ENCODE results near the gene BTBD17.

BTBD17 gene

DNA sequence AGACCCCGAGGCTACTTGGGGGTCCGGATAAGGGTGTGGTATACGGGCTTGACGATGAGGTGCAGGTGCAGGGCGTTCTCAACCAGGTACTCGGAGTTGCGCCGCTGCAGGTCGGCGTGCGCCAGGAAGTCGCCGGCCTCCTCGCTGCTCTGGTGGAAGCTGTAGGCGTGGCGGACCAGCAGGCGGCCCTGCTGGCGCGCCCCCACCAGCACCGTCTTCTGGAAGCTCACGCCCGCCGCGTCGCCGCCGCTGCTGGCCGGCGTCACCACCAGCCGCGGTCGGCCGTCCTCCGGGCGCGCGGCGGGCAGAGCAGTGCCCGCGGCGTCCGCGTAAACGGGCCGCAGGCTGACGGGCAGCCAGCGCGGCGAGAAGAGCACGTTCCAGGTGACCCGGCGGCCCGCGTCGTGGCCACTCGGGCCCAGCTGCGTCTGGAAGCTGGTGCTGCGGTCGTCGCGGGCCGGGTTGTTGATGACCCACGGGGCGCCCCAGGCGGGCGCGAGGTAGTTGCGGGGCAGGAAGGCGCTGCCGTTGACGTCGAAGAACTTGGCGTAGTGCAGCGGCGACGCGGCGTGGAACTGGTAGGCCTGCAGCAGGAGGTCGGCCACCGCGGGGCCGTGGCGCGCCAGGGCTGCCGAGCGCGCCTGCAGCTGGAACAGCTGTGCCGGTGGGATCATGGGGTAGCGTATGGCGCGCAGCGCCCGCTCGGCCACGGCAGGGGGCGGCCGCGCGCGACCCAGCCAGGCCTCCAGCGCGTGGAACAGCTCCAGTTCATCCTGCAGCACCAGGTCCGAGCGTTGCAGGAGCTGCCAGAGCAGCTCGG is 4.8 kb downstream of the BTBD17 start:
- no peak for DNase-seq

DNA sequence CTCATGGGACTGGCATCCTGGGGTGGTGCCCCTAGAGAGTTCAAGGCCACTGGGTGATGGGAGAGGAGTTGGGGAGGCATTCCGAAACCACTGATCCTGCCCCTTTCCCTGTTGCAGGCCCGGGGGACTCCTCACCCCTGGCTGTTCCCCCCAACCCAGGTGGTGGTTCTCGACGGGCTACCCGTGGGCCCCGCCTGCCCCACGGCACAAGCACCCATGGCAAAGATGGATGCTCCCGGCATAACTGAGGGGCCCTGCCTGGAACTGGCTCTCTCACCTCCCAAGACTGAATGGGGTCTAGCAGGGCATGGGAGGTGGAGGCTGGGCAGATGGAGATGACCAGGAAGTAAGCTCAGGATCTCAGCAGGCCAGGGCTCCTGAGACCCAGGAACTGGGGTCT is 6.6 kb downstream of the BTBD17 start:
- no peak for DNase-seq

DNA sequence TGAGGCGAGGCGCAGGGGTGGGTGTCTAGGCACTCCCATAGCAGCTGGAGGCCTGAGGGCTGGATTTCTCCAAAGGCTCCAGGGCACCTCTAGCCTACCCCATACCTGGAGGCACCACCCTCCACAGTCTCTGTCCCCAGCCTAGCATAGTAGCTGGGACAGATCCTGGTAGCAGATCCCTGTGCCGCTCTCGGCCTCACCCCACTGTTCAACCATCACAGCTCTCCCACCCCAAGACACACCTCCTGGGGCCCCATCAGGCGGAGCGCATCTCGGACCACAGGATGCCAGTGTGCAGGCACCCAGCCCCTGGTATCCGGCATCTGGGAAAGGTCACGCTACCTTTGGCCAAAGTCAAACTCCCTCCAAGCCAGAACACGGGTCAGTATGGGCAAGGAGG is 7.1 kb downstream of the BTBD17 start:
- no peak for DNase-seq

DNA sequence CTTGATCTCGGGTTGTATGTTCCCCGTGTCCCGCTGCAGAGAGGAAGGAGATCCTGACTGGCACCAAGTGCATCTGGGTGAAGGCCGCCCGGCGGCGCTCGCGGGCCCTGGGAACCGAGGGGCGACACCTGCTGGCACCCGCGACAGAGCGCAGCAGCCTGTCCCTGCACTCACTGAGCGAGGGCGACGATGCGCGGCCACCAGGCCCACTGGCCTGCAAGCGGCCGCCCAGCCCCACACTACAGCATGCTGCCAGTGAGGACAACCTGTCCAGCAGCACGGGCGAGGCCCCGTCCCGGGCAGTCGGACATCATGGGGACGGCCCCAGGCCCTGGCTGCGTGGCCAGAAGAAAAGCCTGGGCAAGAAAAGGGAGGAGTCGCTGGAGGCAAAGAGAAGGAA is 7.5 kb downstream of the BTBD17 start:
- no peak for DNase-seq

DNA sequence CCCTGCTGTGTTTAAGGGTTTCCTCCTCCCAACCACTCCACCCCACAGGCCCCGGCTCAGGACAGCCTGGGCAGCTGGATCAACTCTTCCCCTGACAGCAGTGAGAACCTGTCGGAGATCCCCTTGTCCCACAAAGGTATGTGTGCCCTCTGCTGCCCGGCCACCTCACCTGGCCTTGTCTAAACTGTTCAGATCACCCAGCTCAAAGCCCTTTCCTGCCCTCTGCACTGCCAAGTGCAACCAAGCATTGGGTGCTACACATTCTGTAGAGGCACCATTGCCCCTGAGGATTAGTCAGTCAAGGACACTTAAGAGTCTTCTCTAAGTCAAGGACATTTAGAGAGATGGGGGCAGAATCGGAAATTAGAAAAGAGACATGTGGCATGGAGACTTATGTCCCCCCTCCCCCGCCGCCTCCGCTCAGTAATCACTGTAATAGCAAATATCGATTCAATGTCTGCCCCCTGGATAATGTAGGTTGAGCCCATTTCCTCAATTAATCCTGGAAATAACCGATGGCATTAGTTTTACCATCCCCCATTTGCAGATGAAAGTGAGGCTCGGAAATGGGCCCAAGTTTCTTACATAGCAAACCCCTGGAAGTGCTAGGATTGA is 8.1 kb downstream of the BTBD17 start:
- no peak for DNase-seq

DNA sequence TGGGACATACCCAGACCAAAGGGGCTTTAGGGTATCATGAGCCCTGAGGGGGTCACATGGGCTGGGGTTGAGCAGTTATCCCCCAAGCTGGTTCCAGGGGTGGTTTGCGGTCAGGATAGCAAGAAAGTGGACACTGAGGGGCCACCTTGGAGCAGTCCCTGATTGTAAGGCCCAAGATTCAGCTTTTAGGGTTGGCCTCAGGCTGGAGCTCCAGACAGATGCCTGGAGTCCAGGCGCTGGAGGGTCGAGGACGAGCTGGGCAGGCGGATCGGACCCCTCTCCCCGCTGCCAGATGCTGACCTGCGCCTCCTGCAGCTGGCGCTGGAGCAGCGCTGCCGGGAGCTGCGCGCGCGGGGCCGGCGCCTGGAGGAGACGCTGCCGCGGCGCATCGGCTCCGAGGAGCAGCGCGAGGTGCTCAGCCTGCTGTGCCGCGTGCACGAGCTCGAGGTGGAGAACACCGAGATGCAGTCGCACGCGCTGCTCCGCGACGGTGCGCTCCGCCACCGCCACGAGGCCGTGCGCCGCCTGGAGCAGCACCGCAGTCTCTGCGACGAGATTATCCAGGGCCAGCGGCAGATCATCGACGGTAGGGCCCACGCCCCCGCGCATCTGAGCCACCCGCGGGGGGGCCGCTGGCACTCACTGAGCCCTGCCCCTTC is 10.0 kb downstream of the BTBD17 start:
- DNase-seq: no peak

DNA sequence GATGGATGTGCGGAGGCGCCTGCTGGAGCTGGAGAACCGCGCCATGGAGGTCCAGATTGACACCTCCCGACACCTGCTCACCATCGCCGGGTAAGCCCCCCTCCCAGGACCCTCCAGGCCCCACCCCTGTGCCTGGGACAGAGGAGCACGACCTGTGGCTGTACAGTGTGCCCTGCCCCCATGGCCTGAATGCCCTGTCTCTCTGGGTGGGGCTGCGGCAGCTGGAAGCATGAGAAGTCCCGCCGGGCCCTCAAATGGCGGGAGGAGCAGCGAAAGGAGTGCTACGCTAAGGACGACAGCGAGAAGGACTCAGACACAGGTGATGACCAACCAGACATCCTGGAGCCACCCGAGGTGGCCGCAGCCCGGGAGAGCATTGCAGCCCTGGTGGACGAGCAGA is 11.2 kb downstream of the BTBD17 start:
- DNase-seq: no peak

DNA sequence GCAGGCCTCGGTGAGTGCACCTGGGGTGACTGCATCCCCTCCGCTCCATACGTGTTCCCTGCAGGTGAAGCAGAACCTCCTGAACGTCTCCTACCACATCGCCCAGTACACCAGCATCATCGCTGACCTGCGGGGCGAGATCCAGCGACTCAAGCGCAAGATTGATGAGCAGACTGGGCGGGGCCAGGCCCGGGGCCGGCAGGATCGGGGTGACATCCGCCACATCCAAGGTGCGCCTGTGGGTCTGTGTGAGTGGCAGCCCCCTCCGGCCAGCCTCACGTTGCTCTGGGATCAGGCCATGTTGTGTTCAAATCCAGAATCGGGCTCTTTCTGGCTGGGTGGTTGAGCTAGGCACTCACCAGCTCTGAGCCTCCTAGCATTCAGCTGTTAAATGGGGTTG is 12.5 kb downstream of the BTBD17 start:
- no peak for DNase-seq

DNA sequence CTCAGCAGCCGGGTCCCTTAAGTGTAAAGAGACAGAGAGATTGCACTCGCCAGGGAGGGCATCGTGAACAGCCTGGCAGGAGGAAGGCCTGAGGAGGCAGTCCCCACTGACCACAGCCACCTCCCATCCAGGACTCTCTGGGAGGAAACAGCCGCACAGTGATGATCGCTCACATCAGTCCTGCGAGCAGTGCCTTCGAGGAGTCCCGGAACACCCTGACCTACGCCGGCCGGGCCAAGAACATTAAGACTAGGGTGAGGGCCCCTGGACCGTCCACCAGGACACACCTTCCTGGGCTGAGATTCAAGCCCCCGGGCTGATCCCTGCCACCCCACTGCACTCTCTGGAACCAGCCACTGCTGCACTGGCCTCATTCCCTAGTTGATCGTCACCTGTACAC is 14.0 kb downstream of the BTBD17 start:
- no peak for DNase-seq

DNA sequence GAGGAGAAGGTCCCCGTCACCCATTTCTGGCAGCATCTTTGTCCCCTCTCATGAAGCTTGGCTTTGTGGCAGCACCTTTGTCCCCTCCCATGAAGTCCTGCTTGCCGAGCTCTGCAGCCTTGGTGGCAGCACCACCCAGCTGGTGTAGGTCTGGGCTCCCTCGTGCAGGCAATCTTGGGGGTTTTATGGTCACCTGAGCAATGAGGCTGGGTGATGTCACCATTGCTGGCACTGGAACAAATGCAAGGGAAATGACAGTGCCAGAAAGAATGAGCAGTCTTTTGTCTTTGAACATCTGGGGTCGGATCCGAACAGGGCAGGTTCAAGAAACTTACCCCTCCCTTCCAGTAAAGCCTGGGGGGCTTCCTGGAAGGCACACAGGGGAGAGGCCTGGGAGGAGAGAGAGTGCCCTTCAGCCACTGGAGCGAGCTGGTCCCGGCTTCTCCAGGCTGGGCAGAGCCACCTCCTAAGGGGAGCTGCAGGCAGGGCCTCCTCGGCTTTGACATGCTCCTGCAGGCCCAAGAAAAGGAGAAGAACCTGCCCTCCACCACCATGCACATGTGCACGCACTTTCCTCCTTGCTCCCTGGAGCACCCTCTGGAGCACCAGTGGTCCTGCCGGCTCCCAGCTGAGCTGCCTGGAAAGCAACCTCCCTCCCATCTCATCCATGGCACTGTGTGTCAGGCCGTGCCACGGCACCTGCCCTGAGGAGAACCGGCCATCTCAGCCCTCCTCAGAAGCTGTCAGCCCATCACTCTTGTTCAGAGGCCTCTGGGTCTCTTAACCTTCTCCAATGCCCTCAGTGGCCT is 16.0 kb downstream of the BTBD17 start:
- DNase-seq: no peak

DNA sequence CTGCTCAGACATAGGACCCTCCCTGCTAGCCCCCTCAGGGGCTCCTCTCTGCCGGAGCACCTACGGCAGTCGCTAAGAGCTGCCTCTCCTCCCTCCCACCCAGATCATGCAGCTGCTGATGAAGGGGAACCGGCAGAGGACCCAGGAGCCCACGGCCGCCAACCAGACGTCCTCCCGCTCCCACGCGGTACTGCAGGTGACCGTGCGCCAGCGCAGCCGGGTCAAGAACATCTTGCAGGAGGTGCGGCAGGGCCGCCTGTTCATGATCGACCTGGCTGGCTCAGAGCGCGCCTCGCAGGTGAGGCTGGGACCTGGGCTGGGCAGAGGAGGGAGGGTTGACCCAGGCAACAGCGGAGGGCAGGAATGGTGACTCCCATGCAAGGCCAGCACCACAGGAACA is 17.0 kb downstream of the BTBD17 start:
- DNase-seq: no peak

DNA sequence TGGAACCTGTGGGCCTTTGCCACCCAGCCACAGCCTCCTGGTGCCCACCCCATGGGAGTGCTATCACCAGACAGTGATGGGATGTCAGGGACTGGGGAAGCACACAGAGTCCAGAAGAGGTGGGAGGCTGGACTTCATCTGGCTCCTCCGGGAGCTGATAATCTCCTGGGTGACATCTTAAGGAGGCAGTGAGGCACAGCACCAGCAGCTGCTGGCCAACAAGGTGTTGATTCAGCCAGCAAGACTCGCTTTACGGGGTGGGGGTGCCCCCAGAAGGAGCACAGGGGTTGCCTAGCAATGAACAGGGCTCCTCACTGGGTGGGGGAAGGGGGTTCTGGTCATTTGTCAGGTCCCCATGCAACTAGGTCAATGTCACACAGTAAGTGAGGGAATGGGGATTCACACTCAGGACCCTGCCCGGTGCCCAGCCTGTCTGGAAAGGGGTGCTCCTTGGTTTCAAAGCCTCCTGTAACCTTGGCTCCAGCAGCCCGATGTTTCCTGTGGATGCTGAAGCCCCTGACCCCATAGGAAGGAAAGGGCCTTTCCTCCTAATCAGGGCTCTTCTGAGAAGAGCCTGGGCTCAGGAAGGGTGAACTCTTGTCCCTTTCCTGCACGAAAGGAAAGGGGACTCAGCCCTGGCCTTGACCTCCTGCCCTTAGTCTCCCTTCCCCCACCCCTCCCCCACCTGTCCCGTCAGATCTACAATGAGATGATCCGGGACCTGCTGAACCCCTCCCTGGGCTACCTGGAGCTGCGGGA is 18.0 kb downstream of the BTBD17 start:
- no peak for DNase-seq

DNA sequence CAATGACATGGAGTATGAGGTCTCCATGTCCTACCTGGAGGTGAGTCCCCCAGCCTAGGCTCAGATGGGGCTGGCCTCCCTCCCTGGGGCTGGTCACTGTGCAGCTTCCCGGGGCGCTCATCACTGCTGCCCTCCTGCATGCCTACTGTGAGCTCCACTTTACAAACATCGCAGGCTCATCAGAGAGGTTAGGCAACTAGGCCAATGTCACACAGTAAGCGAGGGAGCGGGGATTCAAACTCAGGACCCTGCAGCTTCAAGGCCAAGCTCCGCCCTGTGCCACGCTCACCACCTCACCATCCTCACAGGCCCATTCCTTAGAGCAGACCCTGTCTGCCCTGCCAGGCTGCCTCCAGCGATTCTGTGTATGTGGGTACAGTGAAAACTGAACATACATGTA is 18.5 kb downstream of the BTBD17 start:
- no peak for DNase-seq

DNA sequence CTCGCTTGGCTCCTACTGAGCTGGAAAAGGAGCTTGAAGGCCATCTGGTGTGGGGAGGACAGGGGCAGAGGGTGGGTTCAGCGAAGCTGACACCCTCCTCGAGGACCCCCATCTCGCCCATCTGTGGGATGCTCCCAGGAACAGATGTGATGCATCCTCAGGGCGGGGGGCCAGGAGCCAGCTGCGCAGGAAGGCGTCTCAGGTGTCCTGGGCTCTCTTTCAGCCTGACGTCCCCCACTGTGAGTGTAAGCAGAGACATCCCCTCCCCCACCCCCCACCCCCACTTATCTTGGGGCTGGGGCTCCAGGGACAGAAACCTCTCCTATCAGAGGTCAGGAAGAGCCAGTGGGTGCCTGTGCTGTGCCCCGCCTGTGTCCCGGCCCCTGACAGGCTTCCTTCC is 19.4 kb downstream of the BTBD17 start:
- DNase-seq: no peak

DNA sequence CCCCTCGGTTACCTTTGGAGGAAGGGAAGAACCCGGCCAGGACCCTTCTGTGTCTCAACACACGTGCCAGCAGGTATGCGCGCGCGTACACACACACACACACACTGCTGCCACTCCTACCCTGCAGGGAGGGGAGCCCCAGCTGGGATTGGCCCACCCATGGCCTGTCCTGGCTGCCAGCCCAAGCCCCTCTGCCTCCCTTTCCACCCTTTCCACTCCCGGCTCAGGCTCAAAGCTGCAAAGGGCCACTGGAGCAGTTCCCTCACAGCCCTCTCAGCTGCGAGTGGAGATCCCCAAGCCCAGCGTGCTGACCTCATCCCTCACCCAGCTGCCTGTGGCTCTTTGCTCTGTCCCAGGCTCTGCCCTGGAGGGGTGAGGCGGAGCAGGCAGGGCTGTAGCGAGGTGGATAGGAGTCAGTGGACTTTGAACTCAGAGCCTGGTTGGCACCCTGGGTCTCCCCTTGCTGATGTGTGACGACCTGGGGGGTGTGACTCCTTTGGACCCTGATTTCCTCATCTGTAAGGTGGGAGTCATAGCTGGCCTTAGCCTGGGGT is 21.1 kb downstream of the BTBD17 start:
- no peak for DNase-seq

DNA sequence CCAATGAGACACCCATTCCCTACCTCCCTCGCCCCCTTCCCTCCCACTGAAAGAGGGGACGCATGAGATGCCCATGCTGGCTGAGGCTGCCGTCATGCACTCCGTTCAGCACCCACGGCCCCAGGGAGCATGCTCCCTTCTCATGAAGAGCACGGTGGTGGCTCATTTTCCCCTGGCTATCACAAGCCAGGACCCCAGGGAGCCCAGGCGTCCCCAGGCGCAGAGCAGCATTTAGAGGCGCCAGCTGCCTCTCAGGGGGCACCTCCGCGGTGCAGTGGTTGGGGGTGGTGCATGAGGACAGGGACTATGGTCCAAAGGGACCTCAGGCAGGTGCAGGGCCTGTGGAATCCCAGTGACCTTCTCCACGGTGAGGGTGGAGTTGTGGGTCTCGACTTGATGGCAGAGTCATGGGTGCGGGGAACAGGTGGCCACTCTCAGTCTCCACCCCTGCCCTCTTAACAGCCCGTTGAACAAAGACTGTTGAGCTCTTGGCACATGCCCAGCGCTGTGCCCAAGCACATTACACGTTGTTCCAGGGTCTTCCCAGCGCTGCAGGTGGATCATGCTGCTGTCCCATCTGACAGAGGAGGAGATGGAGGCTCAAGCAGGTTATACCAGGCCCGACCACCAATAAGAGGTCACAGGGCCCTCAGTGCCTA is 22.0 kb downstream of the BTBD17 start:
- no peak for DNase-seq

DNA sequence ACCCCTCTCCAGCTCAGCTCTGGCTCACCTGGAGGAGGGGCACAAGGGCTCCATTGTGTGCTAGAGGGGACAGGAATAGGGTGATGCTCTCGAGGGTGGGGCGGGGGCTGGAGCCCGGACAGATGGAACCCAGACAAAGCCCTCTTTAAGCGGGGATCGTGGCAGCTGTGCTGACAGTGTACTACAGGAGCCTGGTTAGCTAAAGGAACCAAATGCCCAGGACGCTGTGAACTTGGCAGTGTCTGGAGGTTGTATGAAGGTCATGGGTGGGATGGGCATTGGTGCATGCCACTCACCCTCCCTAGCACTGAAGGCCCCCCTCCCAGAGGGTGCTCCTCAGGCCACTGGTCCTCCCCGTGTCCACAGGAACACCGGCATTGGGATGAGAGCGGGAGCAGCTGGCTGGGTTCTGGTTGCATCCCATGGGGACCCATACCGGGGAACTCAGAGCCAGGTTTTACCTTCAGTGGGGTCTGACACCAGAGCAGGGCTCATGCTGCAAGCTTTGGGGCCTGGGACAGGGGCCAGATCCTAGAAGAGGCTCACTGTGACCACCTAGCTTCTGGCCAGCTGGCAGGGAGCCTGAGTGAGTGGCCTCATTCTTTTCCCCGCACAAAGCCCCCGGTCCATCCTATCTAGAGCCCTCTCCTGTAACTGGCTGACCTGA is 23.7 kb downstream of the BTBD17 start:
- DNase-seq: no peak

DNA sequence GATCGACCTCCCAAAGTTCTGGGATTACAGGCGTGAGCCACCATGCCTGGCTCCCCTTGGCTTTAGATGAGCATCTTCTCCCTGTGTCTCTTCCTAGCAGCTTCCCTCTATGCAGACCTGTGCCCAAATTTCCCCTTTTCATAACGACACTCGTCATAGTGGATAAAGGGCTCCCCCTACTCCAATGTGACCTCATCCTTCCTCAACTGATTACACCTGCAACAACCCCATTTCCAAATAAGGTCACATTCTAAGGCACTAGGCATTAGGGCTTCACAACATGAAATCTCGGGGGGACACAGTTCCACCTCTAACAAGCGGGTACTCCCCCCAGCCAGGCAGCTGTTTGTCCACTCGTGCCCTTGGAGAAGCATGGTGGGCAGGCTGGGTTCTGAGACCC is 25.4 kb downstream of the BTBD17 start:
- DNase-seq: no peak

DNA sequence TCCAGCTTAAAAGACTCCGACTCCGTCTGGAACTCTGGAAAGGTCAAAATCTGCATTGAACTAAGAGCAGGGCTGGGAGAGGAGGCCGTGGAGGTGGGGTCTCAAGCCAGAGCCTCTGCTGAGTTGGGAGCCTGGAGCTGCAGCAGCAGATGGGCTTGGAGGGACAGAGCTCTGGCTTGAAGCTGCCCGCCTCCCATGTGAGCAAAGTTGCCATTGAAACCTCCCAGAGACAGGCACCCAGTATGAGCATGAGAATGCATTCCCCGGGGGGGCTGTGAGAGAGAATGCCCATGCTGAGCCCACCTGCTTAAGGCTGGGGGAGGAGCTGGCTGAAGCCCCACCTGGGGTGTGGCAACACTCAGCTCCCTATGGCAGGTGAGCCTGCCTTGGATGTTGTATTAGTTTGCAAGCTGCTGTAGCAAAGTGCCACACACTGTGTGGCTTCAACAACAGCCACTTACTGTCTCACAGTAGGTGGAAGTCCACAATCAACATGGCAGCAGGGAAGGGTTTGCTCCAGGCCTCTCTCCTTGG is 26.1 kb downstream of the BTBD17 start:
- DNase-seq: no peak

DNA sequence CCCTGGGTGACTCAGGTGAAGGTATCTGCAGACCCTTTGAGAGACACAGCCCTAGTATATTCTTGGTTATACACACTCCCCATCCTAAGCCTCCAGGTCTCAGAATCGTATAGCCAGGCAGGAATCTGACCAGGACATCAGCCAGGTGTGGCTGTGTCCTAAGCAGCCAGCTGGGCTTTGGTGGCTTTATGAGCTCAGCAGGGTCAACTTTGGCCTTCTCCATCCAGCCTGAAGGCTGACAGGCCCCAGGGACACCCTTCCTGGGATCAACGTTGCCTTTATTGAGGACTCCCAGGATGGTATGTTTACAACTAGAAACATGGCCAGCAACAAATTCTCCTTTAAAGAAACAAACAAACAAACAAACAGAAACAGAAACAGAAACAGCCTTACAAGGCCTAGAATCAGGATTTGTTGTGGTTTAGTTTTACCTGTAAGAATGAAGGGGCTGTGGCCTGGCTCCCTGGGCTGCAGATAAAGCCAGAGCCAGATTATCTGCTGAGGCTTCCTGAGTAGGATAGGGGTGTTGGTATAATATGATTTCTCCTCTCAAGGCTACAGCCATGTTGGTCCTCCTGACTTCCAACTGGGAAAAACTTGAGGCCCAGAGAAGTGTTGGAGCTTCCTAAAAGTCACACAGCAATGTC is 27.2 kb downstream of the BTBD17 start:
- DNase-seq: no peak

All from fibroblast of skin of right quadriceps (primary cell).